Measurements from ENCODE around the gene EME2.

Gene EME2

DNA sequence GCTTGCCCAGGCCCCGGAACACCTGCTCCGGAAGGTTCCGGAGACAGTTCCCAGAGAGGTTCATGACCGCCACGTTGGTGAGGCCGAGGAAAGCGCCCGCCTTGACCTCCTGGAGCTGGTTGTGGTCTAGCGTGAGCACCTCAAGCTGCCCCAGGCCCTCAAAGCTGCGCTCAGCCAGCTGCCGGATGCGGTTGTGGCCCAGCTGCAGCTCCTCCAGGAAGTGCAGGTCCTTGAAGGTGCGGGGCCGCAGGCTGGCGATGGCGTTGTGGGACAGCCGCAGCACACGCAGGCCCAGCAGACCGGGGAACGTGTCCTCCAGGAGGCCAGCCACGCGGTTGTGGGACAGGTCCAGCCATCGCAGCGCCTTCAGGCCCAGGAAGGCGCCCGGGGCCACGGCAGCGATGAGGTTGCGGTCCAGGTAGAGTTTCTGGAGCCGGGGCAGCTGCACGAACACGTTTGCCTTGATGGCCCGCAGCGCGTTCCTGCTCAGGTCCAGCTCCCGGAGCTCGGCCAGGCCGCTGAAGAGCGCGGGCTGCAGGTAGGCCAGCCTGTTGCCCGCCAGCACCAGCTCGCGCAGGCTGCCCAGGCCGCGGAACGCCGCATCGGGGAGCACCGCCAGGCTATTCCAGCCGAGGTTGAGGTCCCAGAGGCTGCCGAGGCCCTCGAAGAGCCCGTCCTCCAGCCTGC is 18.8 kb downstream of the EME2 start:
- TF ChIP-seq, protein P1, sequence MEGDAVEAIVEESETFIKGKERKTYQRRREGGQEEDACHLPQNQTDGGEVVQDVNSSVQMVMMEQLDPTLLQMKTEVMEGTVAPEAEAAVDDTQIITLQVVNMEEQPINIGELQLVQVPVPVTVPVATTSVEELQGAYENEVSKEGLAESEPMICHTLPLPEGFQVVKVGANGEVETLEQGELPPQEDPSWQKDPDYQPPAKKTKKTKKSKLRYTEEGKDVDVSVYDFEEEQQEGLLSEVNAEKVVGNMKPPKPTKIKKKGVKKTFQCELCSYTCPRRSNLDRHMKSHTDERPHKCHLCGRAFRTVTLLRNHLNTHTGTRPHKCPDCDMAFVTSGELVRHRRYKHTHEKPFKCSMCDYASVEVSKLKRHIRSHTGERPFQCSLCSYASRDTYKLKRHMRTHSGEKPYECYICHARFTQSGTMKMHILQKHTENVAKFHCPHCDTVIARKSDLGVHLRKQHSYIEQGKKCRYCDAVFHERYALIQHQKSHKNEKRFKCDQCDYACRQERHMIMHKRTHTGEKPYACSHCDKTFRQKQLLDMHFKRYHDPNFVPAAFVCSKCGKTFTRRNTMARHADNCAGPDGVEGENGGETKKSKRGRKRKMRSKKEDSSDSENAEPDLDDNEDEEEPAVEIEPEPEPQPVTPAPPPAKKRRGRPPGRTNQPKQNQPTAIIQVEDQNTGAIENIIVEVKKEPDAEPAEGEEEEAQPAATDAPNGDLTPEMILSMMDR (conservative IDR thresholded peaks at IDR 0.05): no peak
- TF ChIP-seq ZFX (IDR thresholded peaks at IDR 0.05): no peak
- H3K27ac ChIP-seq: no peak overlapping the region

DNA sequence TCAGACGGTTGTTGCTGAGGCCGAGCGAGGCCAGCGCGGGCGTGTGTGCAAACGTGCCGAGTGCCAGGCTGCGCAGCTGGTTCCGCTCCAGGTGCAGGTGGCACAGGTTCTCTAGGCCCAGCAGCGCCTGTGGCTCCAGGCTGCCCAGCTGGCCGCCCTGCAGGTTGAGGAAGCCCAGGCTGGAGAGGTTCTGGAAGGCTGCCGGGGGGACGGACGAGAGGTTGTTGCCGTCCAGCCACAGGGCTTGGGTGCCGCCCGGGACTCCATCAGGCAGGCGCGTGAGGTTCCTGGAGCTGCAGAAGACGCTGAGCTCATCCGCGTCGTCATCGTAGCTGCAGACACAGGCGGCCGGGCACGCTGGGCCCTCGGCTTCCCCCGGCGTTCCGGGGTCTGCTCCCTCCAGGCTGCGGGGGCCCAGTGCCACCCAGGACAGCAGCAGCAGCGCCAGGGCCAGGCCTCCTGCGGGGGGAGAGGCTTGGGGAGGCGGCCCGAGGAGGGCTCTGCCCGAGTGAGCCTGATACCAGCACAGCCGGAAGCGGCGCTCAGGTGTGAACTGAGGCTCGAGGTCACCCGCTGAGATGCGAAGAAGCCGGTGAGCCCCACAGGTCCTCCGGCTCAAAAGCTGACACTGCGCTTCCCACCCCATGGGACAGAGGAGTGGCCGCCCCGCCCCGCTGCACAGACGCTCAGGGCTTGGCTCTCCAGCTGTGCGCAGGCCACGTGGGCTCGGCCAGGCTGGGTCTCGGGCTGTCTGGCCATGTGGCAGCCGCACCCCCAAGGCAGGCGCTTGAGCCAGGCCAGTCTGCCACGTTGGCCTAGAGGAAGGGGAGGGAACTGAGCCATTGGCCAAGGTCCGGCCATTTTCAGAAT is 19.6 kb downstream of the EME2 start:
- H3K27ac ChIP-seq: no peak overlapping the region
- TF ChIP-seq, protein P1 (conservative IDR thresholded peaks at IDR 0.05): no peak
- TF ChIP-seq ZFX (IDR thresholded peaks at IDR 0.05): no peak

GRCh38 chr16:1792836-1793577 is 20.4 kb downstream of the EME2 start:
- H3K27ac ChIP-seq: no peak overlapping the region
- TF ChIP-seq, protein P1 (conservative IDR thresholded peaks at IDR 0.05): no peak
- TF ChIP-seq ZFX (IDR thresholded peaks at IDR 0.05): no peak

DNA sequence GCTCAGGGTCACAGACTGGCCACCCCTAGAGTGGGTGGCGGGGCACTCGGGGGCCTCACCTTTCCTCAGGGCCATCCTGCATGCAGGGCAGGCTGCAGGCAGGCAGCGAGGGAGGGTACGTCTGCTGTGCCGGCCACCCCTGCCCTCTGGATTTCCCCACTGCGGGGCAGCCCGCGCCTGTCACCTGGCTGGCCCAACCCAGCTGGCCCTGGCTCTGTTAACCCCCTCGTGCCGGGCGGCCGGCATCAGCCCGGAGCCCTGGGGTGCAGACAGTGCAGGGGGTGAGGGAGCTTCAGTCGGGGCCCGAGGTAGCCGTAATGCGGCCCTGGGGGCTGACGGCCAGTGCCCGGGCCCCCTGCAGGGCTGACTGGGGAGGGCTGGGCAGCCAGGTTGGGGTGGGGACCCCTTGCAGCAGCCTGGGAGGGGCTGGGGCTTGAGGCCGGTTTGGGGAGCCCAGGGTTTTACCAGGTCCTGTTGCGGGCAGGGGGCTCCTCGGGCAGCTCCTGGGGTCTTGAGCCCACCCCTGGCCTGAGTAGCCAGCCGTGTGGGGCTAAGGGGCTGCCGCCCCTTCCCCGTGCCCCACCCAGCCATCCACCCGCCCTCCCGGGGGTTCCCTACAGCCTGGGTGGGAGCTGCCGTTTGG is 21.1 kb downstream of the EME2 start, which contains the start of gene IGFALS:
IGFALS (minus strand) TSS at position 128 of the 643 bp plus-strand sequence; CDS start at position 75, 53 bp downstream.
- no peak within 1 kb of the TSS for H3K27ac ChIP-seq
- TF ChIP-seq ZFX (IDR thresholded peaks at IDR 0.05): no peak
- TF ChIP-seq, protein P1 (conservative IDR thresholded peaks at IDR 0.05): no peak

DNA sequence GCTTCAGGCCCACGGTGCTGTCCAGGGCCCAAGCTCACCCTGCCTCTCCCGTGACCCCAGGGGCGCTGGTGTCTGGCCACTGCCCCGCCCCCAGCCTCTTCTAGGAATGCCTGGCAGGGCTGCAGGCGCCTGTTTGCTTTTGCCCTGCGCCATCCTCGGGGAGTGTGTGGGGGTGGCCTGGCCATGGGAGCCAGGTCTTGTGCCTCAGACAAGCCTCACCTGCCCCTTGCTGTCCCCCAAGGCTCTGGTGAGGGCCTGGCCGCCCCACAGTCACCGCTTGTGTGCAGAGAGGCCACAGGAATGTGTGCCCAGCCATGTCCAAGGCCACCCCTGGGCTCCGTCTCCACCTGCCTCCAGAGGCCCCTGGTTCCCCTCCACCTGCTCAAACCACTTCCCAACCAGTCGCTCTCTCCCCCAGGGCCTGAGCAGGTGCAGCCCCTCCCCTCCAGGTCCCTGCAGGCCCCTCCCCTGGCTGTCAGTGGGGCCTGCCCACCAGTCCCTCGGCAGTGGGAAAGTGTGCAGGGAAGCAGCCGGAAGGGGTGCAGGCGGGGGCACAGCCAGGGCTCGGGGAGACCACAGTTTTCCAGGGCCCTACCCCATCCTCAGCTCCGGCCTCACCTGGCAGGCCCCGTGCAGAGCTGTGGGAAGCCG is 21.7 kb downstream of the EME2 start:
- H3K27ac ChIP-seq: no peak overlapping the region

More for the DNA sequence above, 21.7 kb downstream of the EME2 start:
- TF ChIP-seq, protein P1 (conservative IDR thresholded peaks at IDR 0.05): no peak
- TF ChIP-seq ZFX (IDR thresholded peaks at IDR 0.05): no peak
